NT2/D1 (cell line): ENCODE data around the gene CHST15.

Experiments
- SUZ12 ChIP-seq: IDR thresholded peaks from 2 replicates; pipeline ENCODE4 v1.6.1; 2011; ENCODE audit not compliant: insufficient read length, insufficient read depth; ENCODE audit errors: extremely low read depth
- YY1 ChIP-seq: IDR thresholded peaks from 2 replicates; pipeline ENCODE4 v1.6.1; 2011; ENCODE audit not compliant: insufficient read length, insufficient read depth
- ZNF274 ChIP-seq: IDR thresholded peaks from 2 replicates; pipeline ENCODE4 v1.6.1; 2011; ENCODE audit warnings: mild to moderate bottlenecking, low read depth, low read length

GRCh38 chr10:124067825-124068400 is 25.5 kb downstream of the CHST15 start:
- TF ChIP-seq SUZ12 (no peak), YY1 (no peak), ZNF274 (no peak)
